Adrenal gland (tissue), 5 donors: ENCODE results near the gene LHX5.

Experiments used
- POLR2A ChIP-seq, 2 donors: fragments of 450-650 bp; IDR thresholded peaks; one replicate each; pipeline ENCODE4 v1.6.1; 2017; ENCODE audit warnings: antibody characterized with exemption in 2 of 2, mild to moderate bottlenecking in 2 of 2, moderate library complexity in 1 of 2
- TF ChIP-seq, protein P1 (sequence below), 6 experiments: fragments of 450-650 bp in 4 of 6; fragments of 200-600 bp in 2 of 6; sonication (generic) in 1 of 6; IDR thresholded peaks; 1 replicate in 5 of 6; 2 replicates in 1 of 6; pipeline versions ENCODE4 v1.5.1 to v1.8.0; 2016 to 2021; ENCODE audit warnings: antibody characterized with exemption in 6 of 6, mild to moderate bottlenecking in 2 of 6, moderate library complexity in 1 of 6
- donor health status: DM: no; HTN: no; CAD: no.

DNA sequence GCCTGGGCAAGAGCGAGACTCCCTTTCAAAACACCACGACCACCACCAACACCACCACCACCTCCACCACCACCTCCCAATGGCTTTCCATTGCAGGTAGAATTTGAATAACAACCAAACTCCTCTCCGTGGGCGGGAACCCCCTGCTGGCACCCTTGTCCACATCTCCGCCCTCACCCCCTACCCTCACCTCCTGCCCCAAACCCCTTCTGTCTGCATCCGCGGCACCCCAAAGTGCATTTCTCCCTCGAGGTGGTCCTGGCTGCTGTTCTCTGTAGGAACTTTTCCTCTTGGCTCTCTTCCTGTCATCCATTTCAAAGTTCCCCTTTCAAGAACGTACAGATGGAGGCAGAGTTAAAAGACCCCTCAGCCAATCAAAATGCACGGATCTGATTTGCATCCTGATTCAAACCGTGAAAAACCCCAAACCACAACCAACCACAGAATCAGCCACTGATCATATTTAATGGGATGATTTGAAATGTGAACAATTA, 45.7 kb downstream of the LHX5 start:
- no peak for TF ChIP-seq POLR2A (IDR thresholded peaks at IDR 0.05)
- TF ChIP-seq, protein P1, sequence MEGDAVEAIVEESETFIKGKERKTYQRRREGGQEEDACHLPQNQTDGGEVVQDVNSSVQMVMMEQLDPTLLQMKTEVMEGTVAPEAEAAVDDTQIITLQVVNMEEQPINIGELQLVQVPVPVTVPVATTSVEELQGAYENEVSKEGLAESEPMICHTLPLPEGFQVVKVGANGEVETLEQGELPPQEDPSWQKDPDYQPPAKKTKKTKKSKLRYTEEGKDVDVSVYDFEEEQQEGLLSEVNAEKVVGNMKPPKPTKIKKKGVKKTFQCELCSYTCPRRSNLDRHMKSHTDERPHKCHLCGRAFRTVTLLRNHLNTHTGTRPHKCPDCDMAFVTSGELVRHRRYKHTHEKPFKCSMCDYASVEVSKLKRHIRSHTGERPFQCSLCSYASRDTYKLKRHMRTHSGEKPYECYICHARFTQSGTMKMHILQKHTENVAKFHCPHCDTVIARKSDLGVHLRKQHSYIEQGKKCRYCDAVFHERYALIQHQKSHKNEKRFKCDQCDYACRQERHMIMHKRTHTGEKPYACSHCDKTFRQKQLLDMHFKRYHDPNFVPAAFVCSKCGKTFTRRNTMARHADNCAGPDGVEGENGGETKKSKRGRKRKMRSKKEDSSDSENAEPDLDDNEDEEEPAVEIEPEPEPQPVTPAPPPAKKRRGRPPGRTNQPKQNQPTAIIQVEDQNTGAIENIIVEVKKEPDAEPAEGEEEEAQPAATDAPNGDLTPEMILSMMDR (IDR thresholded peaks at IDR 0.05) = no peak
